A673 (cell line): ENCODE measurements around the gene ASMTL.
"Not testable (repeated sequence)": the region's sequence is repeated elsewhere in the genome, so short reads cannot be mapped to it uniquely, and the experiment has no call there.

Experiments used
- EZH2 ChIP-seq: fragments of 200-600 bp; sonication (generic); IDR thresholded peaks from 2 replicates; pipeline ENCODE4 v1.6.1; 2017; ENCODE audit warnings: borderline replicate concordance, low read depth, mild to moderate bottlenecking, mixed read lengths, antibody characterized with exemption, low read length; ENCODE audit not compliant: poor library complexity, severe bottlenecking
- TF ChIP-seq, protein P1 (sequence below): fragments of 300-800, 200-600 bp; sonication (generic); conservative IDR thresholded peaks from 2 replicates; pipeline ENCODE4 v1.5.1; 2017; ENCODE audit warnings: low read depth, mild to moderate bottlenecking, antibody characterized with exemption, low read length, moderate library complexity, mixed read lengths

DNA sequence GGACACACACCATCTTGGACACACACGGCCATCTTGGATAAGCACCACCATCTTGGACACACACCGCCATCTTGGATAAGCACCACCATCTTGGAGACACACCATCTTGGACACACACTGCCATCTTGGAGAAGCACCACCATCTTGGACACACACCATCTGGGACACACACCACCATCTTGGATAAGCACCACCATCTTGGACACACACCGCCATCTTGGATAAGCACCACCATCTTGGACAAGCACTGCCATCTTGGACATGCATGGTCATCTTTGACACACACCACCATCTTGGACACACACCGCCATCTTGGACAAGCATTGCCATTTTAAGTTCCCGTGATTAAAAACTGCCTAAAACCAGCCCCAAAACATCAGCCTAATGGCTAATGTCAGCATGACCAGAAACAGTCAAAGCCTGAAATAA is 4.1 kb downstream of the ASMTL start:
- TF ChIP-seq EZH2: not testable (repeated sequence)
- TF ChIP-seq, protein P1, sequence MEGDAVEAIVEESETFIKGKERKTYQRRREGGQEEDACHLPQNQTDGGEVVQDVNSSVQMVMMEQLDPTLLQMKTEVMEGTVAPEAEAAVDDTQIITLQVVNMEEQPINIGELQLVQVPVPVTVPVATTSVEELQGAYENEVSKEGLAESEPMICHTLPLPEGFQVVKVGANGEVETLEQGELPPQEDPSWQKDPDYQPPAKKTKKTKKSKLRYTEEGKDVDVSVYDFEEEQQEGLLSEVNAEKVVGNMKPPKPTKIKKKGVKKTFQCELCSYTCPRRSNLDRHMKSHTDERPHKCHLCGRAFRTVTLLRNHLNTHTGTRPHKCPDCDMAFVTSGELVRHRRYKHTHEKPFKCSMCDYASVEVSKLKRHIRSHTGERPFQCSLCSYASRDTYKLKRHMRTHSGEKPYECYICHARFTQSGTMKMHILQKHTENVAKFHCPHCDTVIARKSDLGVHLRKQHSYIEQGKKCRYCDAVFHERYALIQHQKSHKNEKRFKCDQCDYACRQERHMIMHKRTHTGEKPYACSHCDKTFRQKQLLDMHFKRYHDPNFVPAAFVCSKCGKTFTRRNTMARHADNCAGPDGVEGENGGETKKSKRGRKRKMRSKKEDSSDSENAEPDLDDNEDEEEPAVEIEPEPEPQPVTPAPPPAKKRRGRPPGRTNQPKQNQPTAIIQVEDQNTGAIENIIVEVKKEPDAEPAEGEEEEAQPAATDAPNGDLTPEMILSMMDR: not testable (repeated sequence)
